T-helper 9 cell (primary cell): ENCODE measurements around the gene ZNF212.
"Not testable (repeated sequence)": the region's sequence is repeated elsewhere in the genome, so short reads cannot be mapped to it uniquely, and the experiment has no call there.

Experiments
- DNase-seq: peaks from one replicate; pipeline ENCODE4 v3.0.0-alpha.2; 2020

The ZNF212 gene

GRCh38 chr7:149255174-149255573 is 15.7 kb downstream of the ZNF212 start:
- DNase-seq, result no peak

- no peak for DNase-seq
Observed at GRCh38 chr7:149256568-149256967, 17.1 kb downstream of the ZNF212 start.

GRCh38 chr7:149257146-149257545 is 17.7 kb downstream of the ZNF212 start:
- no peak for DNase-seq

- no peak for DNase-seq
Observed at GRCh38 chr7:149261316-149261828, 21.9 kb downstream of the ZNF212 start.

- peak; percentile 82 for DNase-seq
Observed at GRCh38 chr7:149261829-149262617, 22.6 kb downstream of the ZNF212 start, which contains the start of gene ZNF783. ZNF783 (plus strand) TSS chr7:149262196; CDS start chr7:149262334, 138 bp downstream.

- DNase-seq, result no peak
Observed at GRCh38 chr7:149266451-149266850, 27.0 kb downstream of the ZNF212 start.

GRCh38 chr7:149267733-149268132 is 28.3 kb downstream of the ZNF212 start:
- no peak for DNase-seq

- DNase-seq, result not testable (repeated sequence)
Observed at GRCh38 chr7:149274424-149274823, 35.0 kb downstream of the ZNF212 start.

GRCh38 chr7:149277871-149278270 is 38.4 kb downstream of the ZNF212 start:
- no peak for DNase-seq

- no peak for DNase-seq
Observed at GRCh38 chr7:149278396-149278795, 38.9 kb downstream of the ZNF212 start.

- no peak for DNase-seq
Observed at GRCh38 chr7:149279111-149279743, 39.8 kb downstream of the ZNF212 start.

- no peak for DNase-seq
Observed at GRCh38 chr7:149280151-149280550, 40.7 kb downstream of the ZNF212 start.

GRCh38 chr7:149280661-149281507 is 41.4 kb downstream of the ZNF212 start:
- DNase-seq, result no peak

- DNase-seq, result no peak
Observed at GRCh38 chr7:149281508-149282330, 42.3 kb downstream of the ZNF212 start.

- no peak for DNase-seq
Observed at GRCh38 chr7:149282331-149282655, 42.8 kb downstream of the ZNF212 start.

GRCh38 chr7:149283321-149283720 is 43.9 kb downstream of the ZNF212 start:
- no peak for DNase-seq

- peak; percentile 38 for DNase-seq
Observed at GRCh38 chr7:149284343-149284742, 44.9 kb downstream of the ZNF212 start.

- peak; percentile 97 for DNase-seq
Observed at GRCh38 chr7:149284850-149285585, 45.6 kb downstream of the ZNF212 start.

GRCh38 chr7:149285603-149286002 is 46.2 kb downstream of the ZNF212 start:
- no peak for DNase-seq

GRCh38 chr7:149286811-149287400 is 47.5 kb downstream of the ZNF212 start:
- no peak for DNase-seq

- no peak for DNase-seq
Observed at GRCh38 chr7:149287622-149288021, 48.2 kb downstream of the ZNF212 start.
